Stimulated activated CD4-positive, alpha-beta T cell treated with anti-CD3 and anti-CD28 coated beads, Interleukin-2, amount 100 ng/mL, for 4 hours (primary cell): ENCODE measurements around the gene DCAKD.
"Not testable (repeated sequence)": the region's sequence is repeated elsewhere in the genome, so short reads cannot be mapped to it uniquely, and the experiment has no call there.

ENCODE experiments used
- DNase-seq: peaks from one replicate; pipeline ENCODE4 v3.0.0-alpha.2; 2020; ENCODE audit warnings: low read depth

DCAKD gene

GRCh38 chr17:45063198-45063597, 11.8 kb upstream of the DCAKD start:
- DNase-seq = no peak

GRCh38 chr17:45061606-45062205, 10.3 kb upstream of the DCAKD start:
- no peak for DNase-seq

DNA sequence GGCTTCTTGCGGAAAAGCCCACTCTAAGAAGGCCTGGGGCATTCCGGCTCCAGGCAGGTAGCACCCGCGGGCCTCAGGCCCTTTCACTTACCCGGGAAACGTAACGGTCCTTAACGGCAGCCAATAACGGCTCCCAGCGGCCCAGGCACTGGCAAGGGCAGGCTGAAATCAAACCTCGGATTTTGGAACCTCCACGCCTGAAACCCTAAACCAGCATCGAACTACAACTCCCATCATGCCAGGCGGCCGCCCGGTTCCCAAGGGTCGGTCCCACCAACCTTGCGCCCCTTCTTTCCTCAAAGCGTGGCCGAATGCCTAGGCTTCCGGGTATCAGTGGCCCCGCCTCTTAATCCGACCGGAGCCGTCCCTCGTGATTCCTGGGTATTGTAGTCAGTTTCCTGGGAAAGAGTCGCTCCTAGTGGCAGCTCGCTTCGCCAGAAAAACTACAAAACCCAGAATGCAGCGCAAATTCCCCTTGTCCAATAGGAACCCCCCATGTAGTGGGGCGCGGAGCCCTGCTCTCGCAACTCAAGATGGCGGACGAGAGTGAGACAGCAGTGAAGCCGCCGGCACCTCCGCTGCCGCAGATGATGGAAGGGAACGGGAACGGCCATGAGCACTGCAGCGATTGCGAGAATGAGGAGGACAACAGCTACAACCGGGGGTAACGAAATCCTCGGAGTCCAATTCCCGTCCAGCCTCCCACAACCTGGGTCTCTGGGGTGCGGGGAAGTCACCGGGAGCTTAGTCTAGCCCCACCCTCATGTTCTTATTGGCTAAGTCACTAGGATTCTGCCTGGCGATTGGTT, 9.6 kb upstream of the DCAKD start, which contains the start of gene NMT1:
Gene NMT1, plus strand, starts transcription at position 521 of the 809 bp plus-strand sequence. Its CDS starts 13 bp downstream, at position 534.
- DNase-seq = peak; percentile 94

- no peak for DNase-seq
These were observed 9.0 kb upstream of the DCAKD start for GRCh38 chr17:45060382-45060796.

GRCh38 chr17:45052052-45052772, 780 bp upstream of the DCAKD start:
- DNase-seq = no peak

- DNase-seq = not testable (repeated sequence)
These were observed 254 bp upstream of the DCAKD start for GRCh38 chr17:45051720-45052051.

GRCh38 chr17:45050481-45051059, 862 bp downstream of the DCAKD start:
- peak; percentile 35 for DNase-seq

- DNase-seq = no peak
These were observed 2.5 kb downstream of the DCAKD start for GRCh38 chr17:45048795-45049563.

GRCh38 chr17:45046537-45047125, 4.8 kb downstream of the DCAKD start:
- no peak for DNase-seq

- DNase-seq = no peak
These were observed 7.5 kb downstream of the DCAKD start for GRCh38 chr17:45043813-45044540.

DNA sequence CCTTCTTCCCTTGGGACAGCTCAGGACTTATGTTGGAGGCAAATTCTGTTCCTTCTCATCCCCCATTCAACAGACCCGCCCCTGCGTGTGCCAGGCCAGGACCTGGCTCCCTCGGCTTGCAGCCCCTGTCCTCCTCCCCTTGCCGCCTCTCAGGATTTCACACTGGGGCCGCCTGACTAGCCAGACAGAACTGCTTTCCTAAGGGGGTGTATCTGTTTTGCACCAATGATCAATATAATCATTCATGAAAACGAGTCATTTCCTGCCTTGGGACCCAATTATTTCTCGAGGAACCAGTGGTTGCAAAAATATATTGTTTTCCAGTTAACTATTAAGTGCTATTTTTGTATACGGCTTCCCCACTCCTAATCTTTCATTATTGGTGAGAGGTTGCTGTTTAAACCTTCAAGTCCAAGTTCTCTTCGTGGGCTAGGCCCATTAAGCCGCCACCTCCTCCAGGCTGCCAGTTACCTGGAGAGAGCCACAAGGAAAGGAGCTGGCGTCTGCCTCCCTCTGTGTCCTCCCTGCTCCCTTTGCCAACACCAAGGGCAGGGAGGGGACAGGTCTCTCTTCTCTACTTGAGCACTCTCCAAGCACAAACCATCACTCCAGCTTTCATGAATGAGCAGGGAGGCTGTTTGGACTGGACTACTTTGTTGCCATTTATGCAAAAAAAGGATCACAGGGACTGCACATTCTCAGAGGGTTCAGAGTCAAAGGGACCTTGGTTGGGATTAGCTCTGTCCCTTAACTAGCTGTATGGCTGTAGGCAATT, 8.9 kb downstream of the DCAKD start:
- DNase-seq = no peak

- no peak for DNase-seq
These were observed 11.0 kb downstream of the DCAKD start for GRCh38 chr17:45040459-45040858.

- no peak for DNase-seq
These were observed 12.5 kb downstream of the DCAKD start for GRCh38 chr17:45038728-45039634.

DNA sequence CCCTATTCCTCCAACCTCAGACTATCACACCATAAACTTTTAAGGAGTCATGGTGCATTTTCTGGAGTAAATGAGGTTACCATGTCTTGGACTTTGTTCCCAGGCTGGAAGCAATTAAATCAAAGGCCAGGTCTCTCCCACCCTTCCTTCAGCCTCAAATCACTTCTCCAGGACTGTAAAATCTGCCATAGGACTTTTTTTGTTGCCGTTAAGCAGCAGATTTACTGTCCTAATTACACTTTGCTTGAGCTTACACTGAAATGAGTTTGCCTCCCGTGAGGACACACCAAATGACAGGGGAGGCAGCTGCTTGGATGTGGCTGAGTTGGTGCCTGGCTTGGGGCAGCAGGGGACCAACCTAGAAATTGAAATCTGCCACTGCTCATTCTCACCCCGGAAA, 14.7 kb downstream of the DCAKD start:
- DNase-seq = no peak

DNA sequence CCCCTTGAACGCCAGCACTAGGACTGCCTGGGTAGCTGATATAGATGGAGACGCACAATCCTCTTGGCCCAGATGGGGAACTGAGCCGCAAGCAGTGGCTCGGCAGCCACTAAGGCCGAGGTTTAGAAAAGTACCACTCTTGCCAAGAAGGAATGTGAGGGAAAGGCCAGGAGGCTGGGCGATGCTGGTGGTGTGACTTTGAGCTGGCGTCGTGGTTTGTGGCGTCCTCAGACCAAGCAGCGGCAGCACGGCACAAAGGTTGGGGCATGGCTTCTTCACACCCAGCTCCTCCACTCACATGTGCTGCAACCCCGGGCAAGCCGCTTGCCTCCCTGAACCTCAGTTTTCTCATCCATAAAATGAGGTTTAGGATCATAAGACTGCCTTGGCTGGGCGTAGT, 15.6 kb downstream of the DCAKD start:
- no peak for DNase-seq

- no peak for DNase-seq
These were observed 16.8 kb downstream of the DCAKD start for GRCh38 chr17:45034599-45034998.

- no peak for DNase-seq
These were observed 19.3 kb downstream of the DCAKD start for GRCh38 chr17:45032174-45032541.

GRCh38 chr17:45031231-45032173, 19.9 kb downstream of the DCAKD start:
- DNase-seq = no peak
